Stimulated activated CD4-positive, alpha-beta T cell treated with anti-CD3 and anti-CD28 coated beads, Interleukin-1b, Interleukin-23, amount 100 ng/mL, for 48 hours (primary cell): Measurements from ENCODE around the gene GNPTG.

Experiments used
- DNase-seq: peaks from one replicate; pipeline ENCODE4 v3.0.0-alpha.2; 2020

Gene GNPTG

DNA sequence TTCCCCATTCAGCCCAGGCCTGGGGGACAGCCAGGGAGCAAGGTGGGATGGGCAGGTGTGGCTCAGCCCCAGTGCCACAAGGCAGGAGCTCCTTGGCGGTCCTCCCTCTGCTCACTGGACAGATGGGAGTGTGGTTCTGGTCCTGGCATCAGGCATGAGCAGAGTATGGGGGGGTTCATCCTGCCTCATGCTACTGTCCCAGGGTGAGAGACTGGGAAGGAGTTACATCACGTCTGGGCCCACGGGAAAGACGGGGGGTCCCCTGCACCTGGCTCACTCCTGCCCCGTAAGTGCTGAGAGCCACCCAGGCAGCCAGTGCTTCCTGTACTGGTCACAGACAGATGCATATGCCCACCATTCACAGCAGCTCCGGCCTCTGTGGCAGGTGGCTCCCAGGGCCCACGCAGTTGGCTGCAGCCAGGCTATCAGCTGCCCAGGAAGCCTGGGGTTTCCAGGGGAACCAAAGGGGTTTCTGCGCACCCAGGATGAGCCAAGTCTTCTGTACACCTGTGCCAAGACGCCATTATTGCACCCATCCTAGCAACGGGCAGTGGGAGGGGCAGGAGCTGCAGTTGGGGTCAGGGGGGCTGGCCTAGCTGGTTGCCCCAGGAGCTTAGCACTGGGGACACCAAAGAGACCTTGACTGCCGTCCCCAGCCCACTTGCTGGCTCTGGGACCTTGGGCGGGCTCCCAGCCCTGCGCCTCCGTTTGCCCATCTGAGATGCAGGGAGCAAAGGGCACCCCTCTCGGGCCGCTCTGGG lies 16.3 kb upstream of the GNPTG start:
- DNase-seq: no peak

DNA sequence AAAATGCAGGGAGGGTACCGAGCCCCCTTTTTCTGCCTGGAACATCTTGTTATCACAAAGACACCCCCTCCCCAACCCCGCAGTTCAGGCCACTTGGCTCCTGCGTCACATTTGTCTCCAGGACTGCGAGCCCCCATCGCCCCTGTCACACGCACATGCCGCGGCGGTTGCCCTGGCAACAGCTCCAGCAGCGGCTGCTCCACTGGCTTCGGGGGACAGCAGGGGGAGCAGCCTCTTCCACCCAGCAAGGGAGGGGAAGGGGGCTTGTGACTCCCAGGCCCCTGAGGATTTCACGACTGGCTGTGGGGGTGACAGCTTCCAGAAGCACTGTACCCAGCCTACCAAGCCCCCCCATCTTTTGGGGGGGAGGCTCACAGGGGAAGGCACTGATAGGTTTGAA lies 15.7 kb upstream of the GNPTG start:
- DNase-seq: no peak

DNA sequence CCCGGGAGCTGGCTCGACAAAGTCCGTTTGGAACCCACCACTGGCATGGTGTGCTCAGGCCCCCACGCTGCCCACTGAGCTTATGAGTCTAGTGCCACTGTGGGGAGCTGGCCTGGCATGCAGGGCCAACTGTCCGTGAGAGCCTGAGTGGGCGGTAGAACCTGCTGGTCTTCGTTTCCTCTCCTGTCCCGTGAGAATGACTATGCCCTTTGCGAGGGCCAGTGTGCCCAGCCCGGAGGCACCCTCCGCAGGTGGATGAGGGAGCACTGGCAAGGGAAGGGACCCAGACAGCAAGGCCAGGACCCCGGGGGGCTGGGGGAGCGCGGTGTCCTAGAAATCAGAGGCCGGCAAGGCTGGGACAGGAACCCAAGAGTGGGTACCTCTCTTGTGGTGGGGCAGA lies 15.1 kb upstream of the GNPTG start:
- DNase-seq: no peak

DNA sequence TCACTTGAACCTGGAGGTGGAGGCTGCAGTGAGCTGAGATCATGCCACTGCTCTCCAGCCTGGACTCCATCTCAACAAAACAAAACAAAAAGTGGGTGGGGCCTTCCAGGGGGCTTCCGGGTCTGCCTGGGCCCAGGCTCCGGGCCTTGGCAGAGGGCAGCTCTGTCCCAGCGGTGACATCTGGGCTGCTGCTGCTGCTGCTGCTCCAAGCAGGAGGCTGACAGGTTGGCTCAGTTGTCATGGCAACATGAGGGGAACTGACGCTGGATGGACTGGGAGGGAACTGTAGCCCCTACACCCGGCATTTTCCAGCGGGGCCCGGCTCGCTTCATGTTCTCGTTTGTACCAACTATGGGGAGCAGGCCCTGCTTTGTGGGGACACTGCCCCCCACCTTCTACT lies 14.2 kb upstream of the GNPTG start:
- DNase-seq: no peak

DNA sequence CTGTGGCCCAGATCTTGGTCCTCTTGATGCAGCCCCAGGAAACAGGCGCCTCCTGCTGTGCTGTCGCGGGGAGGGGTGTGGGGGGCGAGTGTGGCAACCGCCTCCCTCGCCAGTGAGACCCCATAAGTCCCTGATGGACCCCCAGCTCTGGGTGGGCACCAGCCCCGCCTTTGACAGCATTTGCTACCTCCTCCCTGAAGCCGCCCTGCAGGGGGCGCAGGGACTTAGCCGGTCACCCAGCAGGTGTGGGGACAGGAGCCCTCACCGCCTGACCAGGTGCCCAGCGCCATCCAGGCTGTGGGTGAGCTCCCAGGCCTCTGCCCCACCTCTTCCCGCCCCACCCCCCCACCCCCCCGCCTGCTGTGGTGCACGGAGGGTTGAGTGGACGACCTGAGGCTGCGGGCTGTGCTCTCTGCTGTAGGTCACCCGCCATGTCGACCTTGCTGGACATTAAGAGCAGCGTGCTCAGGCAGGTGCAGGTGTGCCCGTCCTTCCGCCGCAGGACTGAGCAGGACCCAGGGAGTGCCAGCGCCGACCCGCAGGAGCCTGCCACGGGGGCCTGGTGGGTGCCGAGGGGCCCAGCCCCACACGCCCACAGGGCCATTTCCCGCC lies 13.5 kb upstream of the GNPTG start:
- no peak for DNase-seq

DNA sequence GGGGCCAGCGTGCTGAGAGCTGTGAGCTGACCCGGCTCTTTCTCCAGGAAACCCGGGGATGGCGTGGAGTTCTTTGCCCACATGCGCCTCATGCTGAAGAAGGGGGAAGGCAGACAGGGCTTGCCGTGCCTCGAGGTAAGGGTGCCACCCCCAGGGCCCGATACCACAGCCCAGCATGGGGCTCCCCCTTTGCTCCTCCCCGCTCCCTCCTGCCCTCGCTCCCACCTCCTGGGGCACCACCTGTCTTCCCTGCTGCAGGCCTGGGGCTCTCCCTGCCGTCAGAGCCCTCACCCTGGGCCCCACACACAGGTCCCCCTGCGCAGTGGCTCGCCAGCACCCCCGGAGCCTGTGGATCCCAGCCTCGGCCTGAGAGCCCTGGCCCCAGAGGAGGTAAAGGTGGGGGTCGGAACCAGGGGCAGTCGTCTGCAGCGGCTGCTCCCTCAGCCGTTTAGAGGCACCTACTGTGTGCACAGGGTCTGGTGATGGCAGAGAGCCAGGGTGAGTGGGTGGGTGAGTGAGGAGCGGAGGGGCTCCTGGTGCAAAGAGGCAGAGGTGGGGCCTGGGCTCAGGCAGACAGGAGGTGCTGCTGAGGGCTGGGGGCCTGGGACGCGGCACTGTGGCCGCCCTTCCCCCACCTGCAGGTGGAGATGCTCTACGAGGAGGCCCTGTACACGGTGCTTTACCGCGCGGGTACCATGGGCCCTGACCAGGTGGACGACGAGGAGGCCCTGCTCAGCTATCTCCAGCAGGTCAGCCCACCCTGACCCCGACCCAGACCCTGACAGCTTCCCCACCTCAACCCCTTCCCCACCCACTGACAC lies 12.7 kb upstream of the GNPTG start:
- no peak for DNase-seq

DNA sequence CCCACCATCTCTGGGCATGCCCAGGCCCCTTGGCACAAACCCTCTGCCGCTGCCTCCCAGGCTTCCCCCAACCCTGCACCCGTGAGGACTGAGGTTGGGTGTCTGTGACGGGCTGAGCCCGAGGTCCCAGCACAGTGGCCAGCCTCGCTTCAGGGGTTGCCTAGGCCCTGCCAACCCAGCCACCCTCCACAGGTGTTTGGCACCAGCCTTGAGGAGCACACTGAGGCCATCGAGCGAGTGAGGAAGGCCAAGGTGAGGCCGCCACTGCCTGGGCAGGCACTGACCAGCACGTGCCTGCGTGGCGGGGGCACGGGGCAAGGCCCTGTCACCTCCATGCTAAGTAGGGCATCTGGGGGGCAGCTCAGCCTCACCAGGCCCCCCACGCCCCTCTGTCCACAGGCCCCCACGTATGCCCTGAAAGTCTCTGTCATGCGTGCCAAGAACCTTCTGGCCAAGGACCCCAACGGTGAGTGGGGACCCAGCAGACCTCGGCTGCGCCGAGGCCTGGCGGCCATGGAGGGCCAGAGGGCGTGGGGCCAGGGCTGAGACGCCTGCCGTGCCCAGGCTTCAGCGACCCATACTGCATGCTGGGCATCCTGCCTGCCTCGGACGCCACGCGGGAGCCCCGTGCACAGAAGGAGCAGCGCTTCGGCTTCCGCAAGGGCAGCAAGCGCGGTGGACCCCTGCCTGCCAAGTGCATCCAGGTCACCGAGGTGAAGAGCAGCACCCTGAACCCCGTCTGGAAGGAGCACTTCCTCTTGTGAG lies 10.8 kb upstream of the GNPTG start:
- no peak for DNase-seq

DNA sequence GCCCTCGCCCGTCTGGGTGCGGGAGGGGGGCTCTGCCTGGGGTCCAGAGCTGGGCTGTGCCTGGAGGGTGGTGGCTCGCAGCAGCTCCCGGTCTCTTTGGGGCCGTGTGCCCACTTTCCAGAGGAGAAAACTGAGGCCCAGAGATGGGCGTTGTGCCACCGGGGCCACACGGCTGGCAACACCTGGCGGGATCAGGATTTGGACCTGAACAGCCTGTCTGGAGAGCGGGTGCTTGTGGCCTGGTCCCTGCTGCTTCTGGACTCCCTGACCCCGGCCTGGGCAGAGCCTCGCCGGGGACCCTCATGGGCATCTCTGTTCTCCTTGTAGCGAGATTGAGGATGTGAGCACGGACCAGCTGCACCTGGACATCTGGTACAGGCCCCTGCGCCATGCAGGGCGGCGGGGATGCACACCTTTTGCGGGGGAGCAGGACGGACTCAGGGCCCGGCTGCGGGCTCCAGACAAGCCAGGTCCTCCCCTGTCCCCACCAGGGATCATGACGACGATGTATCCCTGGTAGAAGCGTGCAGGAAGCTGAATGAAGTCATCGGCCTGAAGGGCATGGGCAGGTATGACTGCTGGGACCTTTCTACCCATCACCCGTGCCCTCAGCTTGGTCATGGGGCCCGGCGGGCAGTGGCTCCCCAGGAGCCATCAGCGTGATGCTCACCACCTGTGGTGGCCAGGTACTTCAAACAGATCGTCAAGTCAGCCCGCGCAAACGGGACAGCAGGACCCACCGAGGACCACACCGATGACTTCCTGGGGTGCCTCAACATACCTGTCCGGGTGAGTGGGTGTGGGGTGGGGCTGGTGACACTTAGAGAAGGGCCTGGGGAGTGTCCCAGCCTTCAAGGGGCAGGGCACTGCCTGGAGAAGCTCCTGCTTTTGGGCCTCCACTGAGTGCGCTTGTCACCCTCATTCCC lies 10.0 kb upstream of the GNPTG start:
- no peak for DNase-seq

DNA sequence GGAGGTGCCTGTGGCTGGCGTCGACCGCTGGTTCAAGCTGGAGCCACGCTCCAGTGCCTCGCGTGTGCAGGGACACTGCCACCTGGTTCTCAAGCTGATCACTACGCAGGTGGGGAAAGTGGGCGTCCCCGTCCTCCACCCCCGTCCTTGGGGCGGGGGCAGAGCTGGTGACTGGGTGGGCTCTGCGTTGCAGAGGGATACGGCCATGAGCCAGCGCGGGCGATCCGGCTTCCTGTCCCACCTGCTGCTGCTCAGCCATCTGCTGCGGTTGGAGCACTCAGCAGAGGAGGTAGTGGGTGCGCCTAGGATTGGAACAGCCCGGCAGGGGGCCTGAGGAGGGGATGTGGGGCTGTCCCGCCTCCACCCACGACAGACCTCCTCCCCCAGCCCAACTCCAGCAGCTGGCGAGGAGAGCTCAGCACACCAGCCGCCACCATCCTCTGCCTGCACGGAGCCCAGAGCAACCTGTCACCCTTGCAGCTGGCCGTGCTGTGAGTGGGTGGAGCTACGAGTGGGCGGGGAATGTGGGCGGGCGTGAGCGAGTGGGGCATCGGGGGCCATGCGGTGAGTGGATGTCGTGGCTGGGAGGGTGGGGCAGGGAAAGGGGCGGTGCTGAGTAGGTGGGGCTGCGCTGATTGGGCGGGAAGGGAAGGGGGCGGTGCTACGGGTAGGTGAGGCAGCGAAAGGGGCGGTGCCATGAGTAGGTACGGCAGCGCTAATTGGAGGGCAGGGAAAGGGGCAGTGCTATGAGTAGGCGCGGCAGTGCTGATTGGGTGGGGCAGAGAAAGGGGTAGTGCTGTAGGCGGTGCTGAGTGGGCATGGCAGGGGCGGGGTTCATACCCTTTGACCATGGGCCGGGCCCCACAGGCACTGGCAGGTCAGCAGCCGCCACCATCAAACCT lies 9.0 kb upstream of the GNPTG start:
- peak; percentile 95 for DNase-seq

DNA sequence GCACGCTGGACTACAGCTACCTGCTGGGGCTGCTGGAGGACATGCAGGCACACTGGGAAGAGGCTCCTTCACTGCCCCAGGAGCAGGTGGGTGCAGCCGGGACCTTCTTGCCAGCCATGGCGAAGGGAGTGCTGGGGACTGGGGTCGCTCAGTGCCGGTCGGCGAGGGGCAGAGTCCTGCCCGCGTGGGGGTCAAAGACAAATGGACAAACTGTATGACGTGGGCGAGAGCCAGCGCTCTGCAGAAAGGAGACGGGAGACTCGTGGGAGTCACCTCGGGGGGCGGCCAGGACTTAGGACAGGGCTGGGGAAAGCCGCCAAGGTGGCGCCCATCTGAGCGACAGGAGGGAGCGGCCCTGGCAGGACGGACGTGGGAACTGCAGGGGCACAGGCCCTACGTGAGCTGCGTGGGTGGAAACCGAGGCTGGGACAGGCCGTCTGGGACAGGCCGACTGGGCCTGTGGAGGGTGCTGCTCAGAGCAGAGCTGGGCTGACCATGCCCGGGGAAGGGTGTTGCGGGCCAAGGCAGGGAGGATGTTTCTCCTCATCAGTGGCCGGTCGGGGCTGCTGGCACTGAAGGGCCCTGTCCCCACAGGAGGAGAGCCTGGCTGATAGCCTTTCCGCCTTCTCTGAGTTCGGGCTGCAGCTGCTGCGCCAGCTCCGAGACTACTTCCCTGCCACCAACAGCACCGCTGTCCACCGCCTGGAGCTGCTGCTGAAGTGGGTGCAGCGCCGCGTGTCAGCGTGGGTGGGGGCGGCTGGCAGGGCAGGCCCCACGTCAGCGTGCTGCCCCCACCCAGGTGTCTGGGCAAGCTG lies 8.1 kb upstream of the GNPTG start:
- no peak for DNase-seq

DNA sequence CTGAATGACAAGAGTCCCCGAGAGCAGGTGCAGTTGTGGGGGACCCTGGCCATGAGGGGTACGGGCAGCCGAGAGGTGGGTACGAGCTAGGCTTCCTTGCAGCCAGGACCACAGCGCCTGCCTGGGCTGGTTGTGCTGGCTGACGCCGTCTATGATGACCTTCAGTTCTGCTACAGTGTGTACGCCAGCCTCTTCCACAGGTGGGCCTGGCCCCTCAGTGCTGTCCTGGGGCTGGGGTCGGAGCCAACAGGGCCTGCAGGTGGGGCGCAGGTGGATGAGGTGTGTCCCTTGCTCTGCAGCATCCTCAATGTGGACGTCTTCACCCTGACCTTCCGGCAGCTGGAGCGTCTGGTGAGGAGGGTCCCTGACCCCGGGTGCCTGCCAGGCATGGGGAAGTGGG lies 7.2 kb upstream of the GNPTG start:
- no peak for DNase-seq

DNA sequence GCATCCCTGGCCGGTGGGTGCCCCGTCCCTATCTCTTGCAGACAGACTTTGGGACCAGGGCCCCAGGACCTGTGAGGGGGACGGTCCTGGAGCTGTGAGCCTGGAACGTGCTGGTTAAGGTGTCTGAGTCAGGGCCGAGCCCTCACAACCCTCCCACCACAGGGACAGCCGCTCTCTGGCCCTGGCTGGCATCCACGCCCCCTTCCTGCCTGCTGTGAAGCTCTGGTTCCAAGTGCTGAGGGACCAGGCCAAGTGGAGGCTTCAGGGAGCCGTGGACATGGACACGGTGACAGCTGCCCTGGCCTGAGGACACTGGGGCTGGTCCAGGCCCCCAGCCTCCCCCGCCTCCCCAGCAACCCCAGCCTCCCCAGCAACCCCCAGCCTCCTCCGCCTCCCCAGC lies 6.6 kb upstream of the GNPTG start:
- DNase-seq: no peak

DNA sequence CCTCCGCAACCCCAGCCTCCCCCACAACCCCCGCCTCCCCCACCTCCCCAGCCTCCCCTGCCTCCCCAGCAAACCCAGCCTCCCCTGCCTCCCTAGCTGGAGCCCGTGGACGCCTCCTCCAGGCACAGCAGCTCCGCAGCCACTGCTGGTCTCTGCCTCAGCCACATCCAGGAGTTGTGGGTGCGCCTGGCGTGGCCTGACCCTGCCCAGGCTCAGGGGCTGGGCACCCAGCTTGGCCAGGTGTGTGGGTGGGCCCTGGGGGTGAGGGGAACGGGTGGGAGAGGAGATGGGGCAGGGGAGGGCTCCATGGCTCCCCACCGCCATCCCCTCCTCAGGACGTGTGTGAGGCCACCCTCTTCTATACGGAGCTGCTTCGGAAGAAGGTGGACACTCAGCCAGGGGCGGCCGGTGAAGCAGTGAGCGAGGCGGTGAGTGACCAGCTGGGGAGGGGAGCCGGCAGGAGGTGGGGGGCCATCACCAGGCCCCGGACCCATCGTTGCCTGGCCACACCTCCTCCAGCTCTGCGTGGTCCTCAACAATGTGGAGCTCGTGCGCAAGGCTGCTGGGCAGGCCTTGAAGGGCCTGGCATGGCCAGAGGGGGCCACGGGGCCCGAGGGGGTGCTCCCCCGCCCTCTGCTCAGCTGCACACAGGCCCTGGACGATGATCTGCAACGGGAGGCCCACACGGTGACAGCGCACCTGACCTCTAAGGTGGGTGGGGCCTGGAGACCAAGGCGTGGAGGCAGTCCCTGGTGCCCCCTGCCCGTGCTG lies 5.9 kb upstream of the GNPTG start:
- DNase-seq: no peak

DNA sequence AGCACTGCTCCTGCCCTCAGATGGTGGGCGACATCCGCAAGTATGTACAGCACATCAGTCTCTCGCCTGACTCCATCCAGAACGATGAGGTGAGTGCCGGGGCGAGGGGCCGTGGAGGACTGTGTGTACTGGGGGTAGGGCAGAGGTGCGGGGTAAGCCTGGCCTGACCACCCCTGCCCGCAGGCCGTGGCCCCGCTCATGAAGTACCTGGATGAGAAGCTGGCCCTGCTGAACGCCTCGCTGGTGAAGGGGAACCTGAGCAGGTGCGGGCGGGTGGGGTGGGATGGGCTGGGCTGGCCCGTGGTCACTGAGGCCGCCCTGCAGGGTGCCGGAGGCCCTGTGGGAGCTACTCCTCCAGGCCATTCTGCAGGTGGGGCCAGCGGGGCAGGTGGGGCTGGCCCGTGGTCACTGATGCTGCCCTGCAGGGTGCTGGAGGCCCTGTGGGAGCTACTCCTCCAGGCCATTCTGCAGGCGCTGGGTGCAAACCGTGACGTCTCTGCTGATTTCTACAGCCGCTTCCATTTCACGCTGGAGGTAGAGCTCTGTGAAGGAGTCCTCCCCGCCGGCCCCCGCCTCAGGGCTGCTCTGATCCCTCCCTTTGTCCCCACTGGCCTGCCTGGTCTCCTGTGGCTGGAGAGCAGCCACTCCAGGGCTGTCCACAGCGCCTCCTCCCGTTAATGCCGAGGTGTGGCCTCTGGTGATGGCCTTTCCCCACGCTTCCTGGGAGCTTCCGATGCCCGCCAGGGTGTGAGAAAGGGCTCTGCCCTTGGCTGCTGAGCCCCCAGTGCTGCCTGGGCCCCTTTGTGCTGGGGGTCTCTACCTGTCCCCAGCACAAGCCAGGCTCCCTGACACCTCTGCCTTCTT lies 5.1 kb upstream of the GNPTG start:
- no peak for DNase-seq

DNA sequence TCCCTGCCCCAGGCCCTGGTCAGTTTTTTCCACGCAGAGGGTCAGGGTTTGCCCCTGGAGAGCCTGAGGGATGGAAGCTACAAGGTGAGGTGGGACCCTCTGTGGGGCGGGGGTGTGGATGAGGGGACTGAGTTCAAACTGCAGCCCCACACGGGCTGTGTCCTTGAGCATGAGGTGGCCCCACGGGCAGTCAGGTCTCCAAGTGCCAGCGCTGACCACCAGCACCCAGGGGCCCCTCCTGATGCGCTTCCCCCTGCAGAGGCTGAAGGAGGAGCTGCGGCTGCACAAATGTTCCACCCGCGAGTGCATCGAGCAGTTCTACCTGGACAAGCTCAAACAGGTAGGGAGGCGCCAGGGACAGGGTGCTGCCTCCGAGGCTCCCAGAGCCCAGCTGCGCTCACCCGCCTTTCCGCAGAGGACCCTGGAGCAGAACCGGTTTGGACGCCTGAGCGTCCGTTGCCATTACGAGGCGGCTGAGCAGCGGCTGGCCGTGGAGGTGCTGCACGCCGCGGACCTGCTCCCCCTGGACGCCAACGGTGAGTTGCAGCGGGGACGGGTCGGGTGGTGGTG lies 4.4 kb upstream of the GNPTG start:
- DNase-seq: no peak

DNA sequence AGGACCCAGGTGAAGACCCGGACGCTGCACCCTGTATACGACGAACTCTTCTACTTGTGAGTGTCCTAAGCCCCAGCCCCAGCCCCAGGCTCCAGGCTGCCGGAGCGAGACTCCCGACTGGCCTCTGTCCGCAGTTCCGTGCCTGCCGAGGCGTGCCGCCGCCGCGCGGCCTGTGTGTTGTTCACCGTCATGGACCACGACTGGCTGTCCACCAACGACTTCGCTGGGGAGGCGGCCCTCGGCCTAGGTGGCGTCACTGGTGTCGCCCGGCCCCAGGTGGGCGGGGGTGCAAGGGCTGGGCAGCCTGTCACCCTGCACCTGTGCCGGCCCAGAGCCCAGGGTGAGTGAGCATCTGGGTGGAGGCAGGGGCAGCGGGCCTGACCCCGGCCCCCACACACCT lies 3.8 kb upstream of the GNPTG start:
- no peak for DNase-seq

DNA sequence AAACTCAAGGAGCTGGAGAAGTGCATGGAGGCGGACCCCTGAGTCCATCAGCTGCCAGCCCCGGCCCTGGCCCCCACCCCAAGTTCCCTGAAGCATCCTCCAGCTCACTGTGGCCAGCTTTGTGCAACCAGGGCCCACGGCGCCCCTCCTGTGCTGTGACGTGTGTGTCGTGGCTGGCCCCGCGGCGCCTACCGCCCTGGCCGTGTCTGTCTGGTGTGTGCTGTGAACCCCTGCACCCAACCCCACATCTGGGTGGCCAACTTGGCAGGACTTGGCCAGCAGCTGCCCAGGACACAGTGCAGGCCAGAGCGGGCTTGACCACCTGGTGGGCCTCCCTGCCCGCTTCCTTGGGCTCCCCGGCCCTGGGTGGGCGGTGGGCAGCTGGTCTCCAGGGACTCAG lies 3.3 kb upstream of the GNPTG start:
- DNase-seq: no peak

DNA sequence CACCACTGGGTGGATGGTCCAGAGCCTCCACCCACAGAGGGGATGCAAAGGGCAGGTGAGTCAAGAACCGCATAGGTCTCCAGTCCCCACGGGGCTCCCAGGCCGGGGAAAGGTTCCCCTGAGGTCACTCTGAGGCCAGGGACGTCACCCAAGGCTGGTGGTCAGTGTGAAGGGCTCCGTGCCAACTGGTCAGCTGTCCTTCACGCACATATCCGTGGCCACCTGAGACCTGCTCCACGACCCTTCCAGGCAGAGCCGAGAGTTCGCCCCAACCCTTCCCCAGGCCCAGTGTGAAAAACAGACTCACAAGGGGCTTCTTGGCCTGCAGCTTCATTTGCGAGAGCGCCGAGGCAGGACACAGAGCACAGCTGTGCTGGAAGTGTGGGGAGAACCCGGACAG lies 2.8 kb upstream of the GNPTG start:
- DNase-seq: no peak
